Endometrium (tissue), 2 donors: Measurements from ENCODE around the gene SENP2.
"Not testable (repeated sequence)": the region's sequence is repeated elsewhere in the genome, so short reads cannot be mapped to it uniquely, and the experiment has no call there.

Experiments used
- FAIRE-seq: peaks from 2 replicates; lab custom pipeline; 2012; peaks lifted over from hg19 to GRCh38; lab: Jason Lieb, UNC
- donor health status: control.
- donor health status: control.

The SENP2 gene

GRCh38 chr3:185586686-185587039, 568 bp downstream of the SENP2 start:
- FAIRE-seq: no peak

GRCh38 chr3:185594073-185594472, 8.0 kb downstream of the SENP2 start:
- FAIRE-seq: no peak

- FAIRE-seq: no peak
Observed at GRCh38 chr3:185595526-185595925, 9.4 kb downstream of the SENP2 start.

GRCh38 chr3:185605566-185605965, 19.5 kb downstream of the SENP2 start:
- FAIRE-seq: no peak

DNA sequence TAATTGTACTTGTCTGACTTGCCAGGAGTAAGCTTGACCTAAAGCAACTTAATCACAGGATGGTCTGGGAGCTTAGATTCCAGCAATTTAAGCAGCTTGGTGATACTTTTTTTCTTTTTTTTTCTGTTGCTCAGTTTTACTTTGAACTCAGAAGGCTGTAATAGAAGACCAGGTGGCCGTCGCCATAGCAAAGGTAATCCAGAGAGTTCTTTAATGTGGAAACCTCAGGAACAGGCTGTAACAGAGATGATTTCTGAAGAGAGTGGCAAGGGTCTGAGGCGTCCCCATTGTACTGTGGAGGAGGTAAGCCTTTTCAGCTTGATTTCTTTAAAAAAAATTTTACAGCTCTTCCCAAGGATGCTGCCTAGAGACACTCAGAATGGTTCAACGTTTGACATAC, 20.1 kb downstream of the SENP2 start:
- FAIRE-seq: no peak

GRCh38 chr3:185613016-185613415, 26.9 kb downstream of the SENP2 start:
- no peak for FAIRE-seq

- no peak for FAIRE-seq
Observed at GRCh38 chr3:185623939-185624665, 38.0 kb downstream of the SENP2 start.

DNA sequence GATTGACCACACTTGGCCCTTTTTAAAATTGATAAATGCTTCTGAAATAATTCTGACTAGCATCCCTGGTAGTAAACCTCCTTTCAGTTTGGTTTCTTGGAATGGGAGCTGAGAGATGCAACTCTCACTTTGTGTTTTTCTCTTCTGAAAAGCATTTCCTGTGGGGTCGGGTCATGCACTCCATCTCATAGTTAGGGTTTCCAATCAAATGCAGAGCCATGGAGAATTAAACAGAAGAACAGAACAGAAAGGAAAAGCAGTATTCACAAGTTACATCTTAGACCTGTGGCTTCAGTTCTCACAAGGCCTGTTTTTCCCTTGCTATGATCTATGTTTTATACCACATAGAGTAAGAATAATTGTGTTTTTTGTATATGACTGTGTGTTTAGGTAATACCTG, 39.7 kb downstream of the SENP2 start:
- no peak for FAIRE-seq

DNA sequence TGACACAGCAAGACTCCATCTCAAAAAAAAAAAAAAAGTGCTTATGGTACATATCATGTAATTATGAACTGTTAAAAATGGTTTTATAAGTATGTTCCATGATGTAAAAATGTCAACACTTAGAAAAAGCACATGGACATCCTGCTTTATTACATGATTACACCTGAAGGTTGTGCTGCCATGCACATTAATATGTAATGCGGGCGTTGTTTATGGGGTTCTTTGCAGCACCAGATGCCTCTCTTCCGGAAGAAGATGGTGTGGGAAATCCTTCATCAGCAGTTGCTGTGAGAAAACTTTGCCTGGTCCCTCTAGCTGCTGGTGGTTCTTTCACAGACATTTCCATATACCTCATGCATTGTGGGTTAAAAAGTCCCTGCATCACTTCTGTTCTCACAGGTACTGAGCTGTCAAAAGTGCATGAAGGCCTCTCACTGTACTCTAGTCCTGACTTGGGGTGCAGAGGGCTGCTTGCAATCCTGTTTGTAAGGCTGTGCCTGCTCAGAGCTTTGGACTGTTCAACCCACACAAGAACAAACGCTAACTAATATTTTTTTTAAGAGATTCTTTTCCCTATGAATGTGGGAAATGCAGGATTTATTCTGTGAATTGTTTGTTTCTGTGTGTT, 43.6 kb downstream of the SENP2 start:
- FAIRE-seq: no peak

DNA sequence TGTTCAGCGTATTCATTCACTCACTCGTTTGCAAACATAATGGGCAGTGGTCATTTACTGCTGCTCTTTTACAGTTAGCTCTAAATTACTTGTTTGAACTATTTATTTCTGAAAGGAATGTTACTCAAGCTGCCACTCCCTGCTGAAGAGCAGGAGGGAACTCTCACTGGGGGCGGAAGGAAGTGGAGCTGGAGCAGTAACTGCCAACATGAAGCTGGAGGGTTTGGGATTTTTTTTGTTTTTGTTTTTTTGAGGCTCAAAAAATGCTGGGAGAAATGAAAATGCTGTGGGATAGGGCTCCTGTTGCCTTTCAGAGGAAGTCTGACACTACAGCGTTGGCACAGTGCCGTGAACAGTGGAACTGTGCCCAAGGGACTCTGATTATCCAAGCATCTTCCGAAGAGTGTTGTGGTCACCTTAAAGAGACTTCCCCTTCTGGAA, 44.1 kb downstream of the SENP2 start:
- FAIRE-seq: no peak

DNA sequence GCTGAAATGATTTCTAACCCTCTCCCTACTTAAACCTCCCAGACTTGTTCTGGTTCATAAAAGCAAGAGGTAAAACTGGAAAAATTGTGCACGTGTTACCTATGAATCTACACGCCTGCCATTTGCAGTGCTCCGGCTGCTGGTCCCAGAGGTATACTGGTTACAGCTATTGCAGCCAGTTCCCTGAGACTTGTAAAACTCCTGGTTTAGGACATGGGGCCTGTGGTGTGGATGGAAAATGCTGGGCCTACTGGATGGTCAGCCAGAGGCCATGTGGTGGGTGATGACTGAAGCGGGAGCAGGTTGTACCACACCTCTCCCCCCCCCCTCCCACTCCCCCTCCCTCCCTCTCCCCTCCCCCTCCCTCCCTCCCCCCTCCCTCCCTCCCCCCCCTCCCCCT, 45.0 kb downstream of the SENP2 start:
- FAIRE-seq: no peak

DNA sequence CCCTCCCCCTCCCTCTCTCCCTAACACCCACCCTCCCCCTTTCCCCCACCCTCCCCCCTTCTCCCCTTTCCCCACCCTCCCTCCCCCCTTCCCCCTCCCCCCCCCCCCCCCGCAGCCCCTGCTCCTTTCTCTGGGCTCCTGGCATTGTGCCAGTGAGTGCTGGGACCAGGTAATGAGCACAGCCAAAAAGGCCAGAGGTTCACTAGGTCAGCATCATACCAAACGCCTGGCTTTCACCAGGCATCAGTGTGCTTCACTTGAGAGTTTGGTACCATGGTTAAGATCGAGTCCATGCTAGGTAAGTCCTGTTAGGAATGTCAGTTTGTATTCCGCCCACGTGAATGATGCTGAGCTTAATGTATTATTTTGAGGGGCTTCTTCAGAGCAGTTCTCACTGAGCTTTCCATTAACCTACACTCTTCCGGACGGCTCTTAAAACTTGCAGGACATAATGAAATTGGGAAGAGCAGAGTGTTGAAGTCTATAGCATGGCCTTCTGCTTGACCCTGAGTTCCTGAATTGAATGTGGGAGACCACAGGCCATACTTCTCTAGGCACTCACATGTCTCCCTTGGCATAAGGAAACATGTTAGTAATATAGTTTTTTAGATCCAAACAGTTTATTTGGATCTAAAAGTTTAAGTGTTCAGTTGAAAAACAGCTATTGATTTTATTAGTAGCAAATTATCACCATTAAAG, 45.6 kb downstream of the SENP2 start:
- no peak for FAIRE-seq

- FAIRE-seq: no peak
Observed at GRCh38 chr3:185632996-185633395, 46.9 kb downstream of the SENP2 start.

GRCh38 chr3:185637388-185637787, 51.3 kb downstream of the SENP2 start:
- FAIRE-seq: no peak

DNA sequence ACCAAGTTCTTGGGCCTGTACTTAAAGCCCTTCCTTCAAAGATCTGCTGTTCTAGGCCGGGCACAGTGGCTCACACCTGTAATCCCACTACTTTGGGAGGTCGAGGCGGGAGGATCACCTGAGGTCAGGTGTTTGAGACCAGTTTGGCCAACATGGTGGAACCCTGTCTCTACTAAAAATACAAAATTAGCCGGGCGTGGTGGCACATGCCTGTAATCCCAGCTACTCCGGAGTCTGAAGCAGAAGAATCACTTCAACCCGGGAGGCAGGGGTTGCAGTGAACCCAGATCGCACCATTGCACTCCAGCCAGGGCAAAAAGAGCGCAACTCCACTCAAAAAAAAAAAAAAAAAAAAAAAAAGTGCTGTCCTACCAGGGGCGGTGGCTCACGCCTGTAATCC, 52.6 kb downstream of the SENP2 start:
- FAIRE-seq: not testable (repeated sequence)

GRCh38 chr3:185639632-185640206, 53.6 kb downstream of the SENP2 start:
- FAIRE-seq: no peak

- no peak for FAIRE-seq
Observed at GRCh38 chr3:185640308-185640707, 54.2 kb downstream of the SENP2 start.

GRCh38 chr3:185645191-185645590, 59.1 kb downstream of the SENP2 start:
- not testable (repeated sequence) for FAIRE-seq

GRCh38 chr3:185645596-185646381, 59.7 kb downstream of the SENP2 start:
- no peak for FAIRE-seq

DNA sequence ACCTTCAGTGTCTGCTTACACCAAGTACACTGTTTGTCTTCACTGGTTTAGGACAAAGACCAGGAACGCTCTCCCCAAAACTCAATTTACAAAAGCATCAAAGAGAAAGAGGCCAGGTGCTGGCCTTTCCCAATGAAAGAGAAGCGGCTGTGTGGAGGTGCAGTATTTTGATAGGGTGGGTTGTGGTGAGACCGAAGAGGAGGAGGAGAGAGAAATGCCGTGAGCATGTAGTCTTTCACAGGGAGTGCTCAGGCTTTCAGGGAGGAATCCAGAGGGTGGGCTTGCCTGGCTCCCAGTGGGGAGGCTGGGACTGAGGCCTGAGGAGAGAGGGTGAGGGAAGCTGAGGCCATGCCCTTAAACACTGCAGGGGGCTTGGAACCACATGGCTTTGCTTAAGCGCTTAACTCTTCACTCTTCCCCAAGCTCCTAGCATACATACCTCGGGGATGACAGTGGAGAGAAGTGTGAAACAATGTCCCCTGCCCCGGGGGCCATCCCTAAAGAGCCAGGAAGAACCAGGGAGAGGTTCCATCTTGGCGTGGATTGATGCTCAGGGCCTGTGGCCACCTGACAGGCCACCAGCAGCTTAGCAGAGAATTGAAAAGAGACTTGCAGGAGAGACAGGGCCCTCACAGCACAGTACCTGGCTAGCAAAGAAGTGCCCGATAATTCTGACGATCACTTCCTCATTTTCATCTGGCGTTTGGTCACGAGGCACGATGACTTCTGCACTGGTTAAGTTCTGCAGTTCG, 60.5 kb downstream of the SENP2 start:
- FAIRE-seq: no peak

GRCh38 chr3:185647134-185647879, 61.2 kb downstream of the SENP2 start:
- no peak for FAIRE-seq
